Testis (tissue), 3 donors: ENCODE measurements around the gene EMILIN3. TPM values are rescaled to one million over a fixed set of nuclear protein-coding genes. Genes with fewer than 3 reads are reported as not detected.
"Not testable (repeated sequence)": the region's sequence is repeated elsewhere in the genome, so short reads cannot be mapped to it uniquely, and the experiment has no call there.

Source experiments
- DNase-seq: peaks from one replicate; pipeline ENCODE4 v3.0.0-alpha.2; 2019
- H3K27ac ChIP-seq, 2 donors: fragments of 200-600 bp; sonication (generic); one replicate each; pipeline ENCODE4 v1.5.1; 2019
- H3K27me3 ChIP-seq: fragments of 200-600 bp; sonication (generic); one replicate; pipeline ENCODE4 v1.5.1; 2019
- H3K36me3 ChIP-seq: fragments of 200-600 bp; sonication (generic); one replicate; pipeline ENCODE4 v1.5.1; 2017; ENCODE audit warnings: low read depth; ENCODE audit errors: missing control alignments
- H3K4me1 ChIP-seq: fragments of 200-600 bp; sonication (generic); one replicate; pipeline ENCODE4 v1.5.1; 2019
- H3K4me3 ChIP-seq, 2 donors: fragments of 200-600 bp; sonication (generic); one replicate each; pipeline ENCODE4 v1.5.1; 2017 to 2019
- H3K9me3 ChIP-seq: fragments of 200-600 bp; sonication (generic); one replicate; pipeline ENCODE4 v1.5.1; 2017
- POLR2A ChIP-seq: fragments of 450-650 bp; IDR thresholded peaks from one replicate; pipeline ENCODE4 v1.6.1; 2017; ENCODE audit warnings: antibody characterized with exemption, mild to moderate bottlenecking, moderate library complexity
- WGBS, 2 donors: methylation state at CpG; one replicate each; pipeline ENCODE4 v1.1.5; 2018; 5-methylcytosine and 5-hydroxymethylcytosine counted together
- intact Hi-C: fragments of 100-400 bp; cut with DNase I; formaldehyde crosslinking; loops from one replicate; pipeline ENCODE4 v1.15.1; 2023; ENCODE audit warnings: low total_unique reads
- polyA plus RNA-seq: library from polyadenylated mRNA; stranded (reverse); fragments of 350-450 nt; fragmentation: Illumina TruSeq; extraction: RNeasy Lipid Tissue Mini Kit (QIAGEN cat#74804); gene quantifications from one replicate; pipeline ENCODE4 v1.2.3, GENCODE V29; 2014; ENCODE audit warnings: low read depth, low replicate concordance; ENCODE audit not compliant: insufficient read depth
- total RNA-seq, 2 donors: library from RNA; depleted of rRNA; stranded (reverse); fragments of >200 nt; gene quantifications; one replicate each; pipeline ENCODE4 v1.2.3, GENCODE V29; 2016
- TF ChIP-seq, protein P1 (sequence below), 3 experiments: fragments of 450-650 bp in 2 of 3; fragments of 200-600 bp in 1 of 3; sonication (generic) in 1 of 3; IDR thresholded peaks; one replicate each; pipeline ENCODE4 v1.5.1; 2016 to 2019; ENCODE audit warnings: antibody characterized with exemption in 3 of 3, mild to moderate bottlenecking in 2 of 3, moderate library complexity in 1 of 3

EMILIN3 gene
- total and polyA plus RNA-seq, 3 donors from 2014 or later, result 3.7 to 14.8 (median 4.2) TPM

DNA sequence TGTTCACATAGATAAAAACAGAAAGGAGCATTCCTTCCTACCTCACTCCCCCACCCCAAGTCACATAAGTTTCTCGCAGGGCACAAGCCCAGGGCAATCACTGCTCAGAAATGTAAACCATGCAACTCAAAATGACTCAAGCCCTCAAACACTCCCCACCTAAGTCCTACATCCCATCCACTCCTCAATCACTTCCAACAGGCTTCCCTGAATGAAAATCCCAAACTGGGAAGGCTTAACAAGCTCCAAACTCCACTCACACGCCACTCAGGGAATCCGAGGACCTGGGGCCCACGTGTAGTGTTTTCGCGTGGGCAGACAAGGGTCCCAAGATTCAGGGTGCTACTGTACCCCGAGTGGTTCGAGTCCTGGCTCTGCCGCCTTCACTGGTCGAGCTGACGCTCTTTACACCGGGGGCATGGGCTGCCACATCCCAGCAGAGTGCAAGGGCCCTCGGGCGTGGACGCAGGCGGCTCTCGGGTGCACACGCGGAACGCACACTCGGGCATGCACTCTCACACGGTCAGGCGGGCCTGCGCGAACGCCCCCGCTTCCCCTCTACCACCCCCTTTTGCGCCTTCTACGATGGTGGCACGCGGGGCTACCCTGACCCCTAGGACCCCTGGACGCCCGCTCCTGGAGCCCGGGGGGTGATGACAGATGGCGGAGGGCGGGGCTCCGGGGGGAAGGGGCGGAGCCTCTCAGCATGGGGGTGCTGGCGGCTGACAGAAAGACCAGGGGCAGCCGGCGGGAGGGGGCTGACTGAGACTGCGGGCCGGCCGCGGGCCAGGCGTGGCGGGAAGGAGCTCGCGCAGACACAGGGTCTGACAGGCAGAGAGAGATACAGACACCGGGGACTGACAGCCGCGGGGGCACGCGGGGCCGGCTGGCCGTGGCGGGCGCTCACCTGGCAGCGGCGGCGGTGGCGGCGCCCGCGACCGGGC is 49.7 kb downstream of the EMILIN3 start:
- H3K4me3 ChIP-seq, result peak overlapping the region; percentile 76 to 84
- intact Hi-C loops, result loop anchor here (5.0 kb wide), 1 partner anchor 70 kb away; no protein-coding TSS in a partner anchor
- no peaks in the 10 kb centered on the region for H3K27me3 ChIP-seq
- H3K27ac ChIP-seq, result peak overlapping the region; percentile 74 to 89
- H3K9me3 ChIP-seq, result no peaks in the 10 kb centered on the region
- no peaks in the 10 kb centered on the region for H3K36me3 ChIP-seq
- H3K4me1 ChIP-seq, result peaks cover 21% of the 10 kb centered on the region
- peak; percentile 86 for DNase-seq
- no peak for TF ChIP-seq POLR2A
- TF ChIP-seq, protein P1, sequence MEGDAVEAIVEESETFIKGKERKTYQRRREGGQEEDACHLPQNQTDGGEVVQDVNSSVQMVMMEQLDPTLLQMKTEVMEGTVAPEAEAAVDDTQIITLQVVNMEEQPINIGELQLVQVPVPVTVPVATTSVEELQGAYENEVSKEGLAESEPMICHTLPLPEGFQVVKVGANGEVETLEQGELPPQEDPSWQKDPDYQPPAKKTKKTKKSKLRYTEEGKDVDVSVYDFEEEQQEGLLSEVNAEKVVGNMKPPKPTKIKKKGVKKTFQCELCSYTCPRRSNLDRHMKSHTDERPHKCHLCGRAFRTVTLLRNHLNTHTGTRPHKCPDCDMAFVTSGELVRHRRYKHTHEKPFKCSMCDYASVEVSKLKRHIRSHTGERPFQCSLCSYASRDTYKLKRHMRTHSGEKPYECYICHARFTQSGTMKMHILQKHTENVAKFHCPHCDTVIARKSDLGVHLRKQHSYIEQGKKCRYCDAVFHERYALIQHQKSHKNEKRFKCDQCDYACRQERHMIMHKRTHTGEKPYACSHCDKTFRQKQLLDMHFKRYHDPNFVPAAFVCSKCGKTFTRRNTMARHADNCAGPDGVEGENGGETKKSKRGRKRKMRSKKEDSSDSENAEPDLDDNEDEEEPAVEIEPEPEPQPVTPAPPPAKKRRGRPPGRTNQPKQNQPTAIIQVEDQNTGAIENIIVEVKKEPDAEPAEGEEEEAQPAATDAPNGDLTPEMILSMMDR (IDR thresholded peaks at IDR 0.05), result no peak
- 2% methylated on average over 6 to 61 of the region's 66 CpGs for WGBS, 2 donors

DNA sequence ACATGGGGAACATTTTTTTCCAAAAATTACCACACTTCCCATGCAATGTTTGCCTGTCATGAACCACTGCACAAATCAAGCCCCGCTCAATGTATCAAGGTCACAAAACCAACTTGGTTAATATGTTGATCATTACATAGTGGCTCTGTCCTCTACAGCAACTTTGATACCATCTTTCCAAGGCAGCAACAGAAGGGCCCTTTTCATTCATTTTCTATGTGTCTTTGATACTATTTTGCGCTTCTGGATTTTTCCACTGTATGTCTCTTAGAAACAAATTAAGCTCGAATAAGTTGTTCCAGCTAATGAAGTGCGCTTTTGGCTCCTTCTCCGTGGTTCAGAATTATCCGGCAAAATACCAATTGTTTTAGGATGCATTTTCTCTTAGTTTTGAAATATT is 50.6 kb downstream of the EMILIN3 start:
- intact Hi-C loops, result loop anchor here (5.0 kb wide), 1 partner anchor 69 kb away; no protein-coding TSS in a partner anchor
- Histone ChIP-seq H3K27ac (peak overlapping the region; percentile 74 to 89), H3K27me3 (no peaks in the 10 kb centered on the region), H3K4me1 (peaks cover 21% of the 10 kb centered on the region), H3K4me3 (peak overlapping the region in 1 of 2 donors; percentile 76), H3K36me3 (no peaks in the 10 kb centered on the region), H3K9me3 (no peaks in the 10 kb centered on the region)
- WGBS, 2 donors, result 15% methylated on average over 6 of the region's 6 CpGs
- DNase-seq, result no peak
- TF ChIP-seq, protein P1 (IDR thresholded peaks at IDR 0.05), result no peak
- TF ChIP-seq POLR2A, result no peak

DNA sequence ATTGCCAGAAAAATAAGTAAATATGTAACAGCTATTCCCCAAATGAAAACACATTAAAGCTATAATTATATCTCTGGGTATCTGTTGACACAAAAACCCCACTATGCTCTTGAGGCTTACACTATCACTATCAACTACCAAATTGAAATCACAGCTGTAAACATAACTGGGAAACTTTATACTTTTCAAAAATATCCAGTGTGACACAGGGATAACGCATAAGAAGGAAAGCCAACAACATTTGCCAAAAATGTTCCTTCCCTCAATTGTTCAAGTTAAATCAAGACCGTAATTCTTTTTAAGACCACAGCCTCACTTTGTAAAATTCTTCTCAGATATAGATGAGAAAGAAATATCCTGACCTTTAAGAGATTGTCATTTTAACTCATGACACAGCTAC is 52.2 kb downstream of the EMILIN3 start:
- H3K27me3 ChIP-seq, result no peaks in the 10 kb centered on the region
- peaks cover 21% of the 10 kb centered on the region for H3K4me1 ChIP-seq
- no peak overlapping the region for H3K4me3 ChIP-seq
- H3K9me3 ChIP-seq, result no peaks in the 10 kb centered on the region
- WGBS, 2 donors, result 31 to 44% methylated on average over 2 of the region's 2 CpGs
- no peaks in the 10 kb centered on the region for H3K36me3 ChIP-seq
- peak overlapping the region in 1 of 2 donors; percentile 27 for H3K27ac ChIP-seq
- intact Hi-C loops, result no loop called here
- no peak for DNase-seq
- TF ChIP-seq POLR2A, result no peak
- TF ChIP-seq, protein P1 (IDR thresholded peaks at IDR 0.05), result no peak

DNA sequence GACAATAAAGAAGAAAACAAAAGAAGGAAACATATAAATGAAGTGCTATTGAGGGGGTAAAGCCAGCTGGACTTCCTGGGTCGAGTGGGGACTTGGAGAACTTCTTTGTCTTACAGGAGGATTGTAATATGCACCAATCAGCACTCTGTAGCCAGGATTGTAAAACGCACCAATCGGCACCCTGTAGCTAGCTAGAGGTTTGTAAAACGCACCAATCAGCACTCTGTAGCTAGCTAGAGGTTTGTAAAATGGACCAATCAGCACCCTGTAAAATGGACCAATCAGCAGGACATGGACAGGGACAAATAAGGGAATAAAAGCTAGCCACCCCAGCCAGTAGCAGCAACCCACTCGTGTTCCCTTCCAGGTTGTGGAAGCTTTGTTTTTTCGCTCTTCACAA is 54.6 kb downstream of the EMILIN3 start:
- 84 to 89% methylated on average over 6 of the region's 6 CpGs for WGBS, 2 donors

More for the DNA sequence above, 54.6 kb downstream of the EMILIN3 start:
- peak; percentile 40 for DNase-seq
- H3K27me3 ChIP-seq, intact Hi-C loops, H3K4me3 ChIP-seq, H3K36me3 ChIP-seq, H3K27ac ChIP-seq, H3K9me3 ChIP-seq: not testable (repeated sequence)
- H3K4me1 ChIP-seq, result peaks cover 15% of the 10 kb centered on the region

Other genes with a start within 250 kb of the EMILIN3 start
- 100 to 1,000 TPM; 184 to 186 TPM for gene PLCG1, start 229.3 kb downstream of the EMILIN3 start, total RNA-seq
- 118 TPM for gene PLCG1, start 229.3 kb downstream of the EMILIN3 start, polyA plus RNA-seq
- 10 to 100 TPM; 35.1 to 55.7 TPM for gene ZHX3, start 49.1 kb downstream of the EMILIN3 start, total RNA-seq
- 103 TPM for gene ZHX3, start 49.1 kb downstream of the EMILIN3 start, polyA plus RNA-seq
- gene LPIN3, start 26.0 kb downstream of the EMILIN3 start, total RNA-seq, result 10 to 100 TPM in 1 of 2 donors, 1 to 10 TPM in 1; 7.6 to 13.6 TPM
- 9.9 TPM for gene LPIN3, start 26.0 kb downstream of the EMILIN3 start, polyA plus RNA-seq